ENCODE results near the gene NTRK2. TPM values are rescaled to one million over a fixed set of nuclear protein-coding genes. Genes with fewer than 3 reads are reported as not detected.

The NTRK2 gene
- total and polyA plus RNA-seq, 4 donors: 0.26 to 1.4 (median 0.56) TPM

DNA sequence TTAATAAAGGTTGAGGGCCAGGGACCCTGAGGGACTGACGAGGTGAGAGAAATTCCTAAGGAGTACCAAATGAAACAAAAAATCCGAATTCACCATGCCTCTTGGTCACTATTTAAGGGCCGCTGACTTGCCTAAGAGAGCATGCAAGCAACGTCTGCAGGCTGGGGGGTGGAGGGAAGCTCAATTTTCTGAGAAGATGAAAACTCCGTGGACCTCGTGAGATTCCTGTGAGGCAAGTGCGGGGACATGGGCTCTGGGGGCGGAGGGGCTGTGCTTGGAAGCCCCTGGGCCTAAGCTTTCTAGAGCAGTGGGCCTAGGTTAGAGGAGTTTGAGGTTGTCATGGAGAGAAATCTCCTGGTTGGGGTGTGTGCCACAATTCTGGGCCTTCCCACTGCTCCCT is 27.5 kb downstream of the NTRK2 start:
- H3K9ac ChIP-seq (ENCODE audit: low read depth in 1 of 2, low read length in 2 of 2): no peak overlapping the region
- no peaks in the 10 kb centered on the region for H3K4me1 ChIP-seq (ENCODE audit: control insufficient read depth in 4 of 4, insufficient read depth in 4 of 4, low read length in 3 of 4)
- WGBS: 76% methylated on average over 8 of the region's 8 CpGs
- peaks cover 0 to 4% (median 0%) of the 10 kb centered on the region in 4 donors for H3K27me3 ChIP-seq (ENCODE audit: control insufficient read depth in 4 of 4, insufficient read depth in 4 of 4, low read length in 3 of 4)
- no peak for DNase-seq (ENCODE audit: low spot score)
- no peak for TF ChIP-seq NR2F2 (IDR thresholded peaks at IDR 0.05)
- TF ChIP-seq, protein P1, sequence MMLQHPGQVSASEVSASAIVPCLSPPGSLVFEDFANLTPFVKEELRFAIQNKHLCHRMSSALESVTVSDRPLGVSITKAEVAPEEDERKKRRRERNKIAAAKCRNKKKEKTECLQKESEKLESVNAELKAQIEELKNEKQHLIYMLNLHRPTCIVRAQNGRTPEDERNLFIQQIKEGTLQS (IDR thresholded peaks at IDR 0.05): no peak
- no peak for TF ChIP-seq FOXA2 (IDR thresholded peaks at IDR 0.05)
- TF ChIP-seq, protein P2, sequence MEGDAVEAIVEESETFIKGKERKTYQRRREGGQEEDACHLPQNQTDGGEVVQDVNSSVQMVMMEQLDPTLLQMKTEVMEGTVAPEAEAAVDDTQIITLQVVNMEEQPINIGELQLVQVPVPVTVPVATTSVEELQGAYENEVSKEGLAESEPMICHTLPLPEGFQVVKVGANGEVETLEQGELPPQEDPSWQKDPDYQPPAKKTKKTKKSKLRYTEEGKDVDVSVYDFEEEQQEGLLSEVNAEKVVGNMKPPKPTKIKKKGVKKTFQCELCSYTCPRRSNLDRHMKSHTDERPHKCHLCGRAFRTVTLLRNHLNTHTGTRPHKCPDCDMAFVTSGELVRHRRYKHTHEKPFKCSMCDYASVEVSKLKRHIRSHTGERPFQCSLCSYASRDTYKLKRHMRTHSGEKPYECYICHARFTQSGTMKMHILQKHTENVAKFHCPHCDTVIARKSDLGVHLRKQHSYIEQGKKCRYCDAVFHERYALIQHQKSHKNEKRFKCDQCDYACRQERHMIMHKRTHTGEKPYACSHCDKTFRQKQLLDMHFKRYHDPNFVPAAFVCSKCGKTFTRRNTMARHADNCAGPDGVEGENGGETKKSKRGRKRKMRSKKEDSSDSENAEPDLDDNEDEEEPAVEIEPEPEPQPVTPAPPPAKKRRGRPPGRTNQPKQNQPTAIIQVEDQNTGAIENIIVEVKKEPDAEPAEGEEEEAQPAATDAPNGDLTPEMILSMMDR (IDR thresholded peaks at IDR 0.05; ENCODE audit: low read depth, low read length, missing input control): no peak
- TF ChIP-seq ZBTB33 (IDR thresholded peaks at IDR 0.05): no peak
- no peak for TF ChIP-seq TAF1 (conservative IDR thresholded peaks at IDR 0.05)
- no peak for TF ChIP-seq FOXA1 (IDR thresholded peaks at IDR 0.05)
- no peak for TF ChIP-seq YY1 (IDR thresholded peaks at IDR 0.05)
- no peak for TF ChIP-seq RAD21 (IDR thresholded peaks at IDR 0.05)
- TF ChIP-seq, protein P3, sequence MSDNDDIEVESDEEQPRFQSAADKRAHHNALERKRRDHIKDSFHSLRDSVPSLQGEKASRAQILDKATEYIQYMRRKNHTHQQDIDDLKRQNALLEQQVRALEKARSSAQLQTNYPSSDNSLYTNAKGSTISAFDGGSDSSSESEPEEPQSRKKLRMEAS (IDR thresholded peaks at IDR 0.05): no peak
- TF ChIP-seq, protein P4, sequence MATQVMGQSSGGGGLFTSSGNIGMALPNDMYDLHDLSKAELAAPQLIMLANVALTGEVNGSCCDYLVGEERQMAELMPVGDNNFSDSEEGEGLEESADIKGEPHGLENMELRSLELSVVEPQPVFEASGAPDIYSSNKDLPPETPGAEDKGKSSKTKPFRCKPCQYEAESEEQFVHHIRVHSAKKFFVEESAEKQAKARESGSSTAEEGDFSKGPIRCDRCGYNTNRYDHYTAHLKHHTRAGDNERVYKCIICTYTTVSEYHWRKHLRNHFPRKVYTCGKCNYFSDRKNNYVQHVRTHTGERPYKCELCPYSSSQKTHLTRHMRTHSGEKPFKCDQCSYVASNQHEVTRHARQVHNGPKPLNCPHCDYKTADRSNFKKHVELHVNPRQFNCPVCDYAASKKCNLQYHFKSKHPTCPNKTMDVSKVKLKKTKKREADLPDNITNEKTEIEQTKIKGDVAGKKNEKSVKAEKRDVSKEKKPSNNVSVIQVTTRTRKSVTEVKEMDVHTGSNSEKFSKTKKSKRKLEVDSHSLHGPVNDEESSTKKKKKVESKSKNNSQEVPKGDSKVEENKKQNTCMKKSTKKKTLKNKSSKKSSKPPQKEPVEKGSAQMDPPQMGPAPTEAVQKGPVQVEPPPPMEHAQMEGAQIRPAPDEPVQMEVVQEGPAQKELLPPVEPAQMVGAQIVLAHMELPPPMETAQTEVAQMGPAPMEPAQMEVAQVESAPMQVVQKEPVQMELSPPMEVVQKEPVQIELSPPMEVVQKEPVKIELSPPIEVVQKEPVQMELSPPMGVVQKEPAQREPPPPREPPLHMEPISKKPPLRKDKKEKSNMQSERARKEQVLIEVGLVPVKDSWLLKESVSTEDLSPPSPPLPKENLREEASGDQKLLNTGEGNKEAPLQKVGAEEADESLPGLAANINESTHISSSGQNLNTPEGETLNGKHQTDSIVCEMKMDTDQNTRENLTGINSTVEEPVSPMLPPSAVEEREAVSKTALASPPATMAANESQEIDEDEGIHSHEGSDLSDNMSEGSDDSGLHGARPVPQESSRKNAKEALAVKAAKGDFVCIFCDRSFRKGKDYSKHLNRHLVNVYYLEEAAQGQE (IDR thresholded peaks at IDR 0.05): no peak
- TF ChIP-seq JUND (IDR thresholded peaks at IDR 0.05): no peak
- TF ChIP-seq RXRA (IDR thresholded peaks at IDR 0.05): no peak
- no peak for TF ChIP-seq GABPA (IDR thresholded peaks at IDR 0.05 in 1 of 2, conservative IDR thresholded peaks at IDR 0.05 in 1 of 2)
- no peak for TF ChIP-seq SP1 (IDR thresholded peaks at IDR 0.05)
- no peak for TF ChIP-seq EGR1 (IDR thresholded peaks at IDR 0.05; ENCODE audit: low read depth in 2 of 2)
- TF ChIP-seq HNF4G (IDR thresholded peaks at IDR 0.05): no peak
- no peak for TF ChIP-seq HNF4A (conservative IDR thresholded peaks at IDR 0.05)
- H3K9me3 ChIP-seq (ENCODE audit: control insufficient read depth in 4 of 4, low read length in 3 of 4): no peaks in the 10 kb centered on the region
- no peak overlapping the region for H3K4me3 ChIP-seq (ENCODE audit: low read depth in 1 of 3, low read length in 3 of 3)
- no peak overlapping the region for H3K27ac ChIP-seq (ENCODE audit: low read depth in 1 of 2, low read length in 2 of 2)
- no peaks in the 10 kb centered on the region for H3K36me3 ChIP-seq (ENCODE audit: control insufficient read depth in 4 of 4, insufficient read depth in 3 of 4, low read depth in 1 of 4, low read length in 3 of 4)
